A673 (cell line): ENCODE measurements around the gene BMF. TPM values are rescaled to one million over a fixed set of nuclear protein-coding genes. Genes with fewer than 3 reads are reported as not detected.
A peak's percentile ranks its signal among the peaks of the same experiment; 100 is the strongest.

Experiments
- BruUV-seq: library from RNA; stranded (reverse); fragments of 400-500 nt; replicated peaks from 2 replicates; lab custom pipeline; 2021; lab: Mats Ljungman, UMichigan
- CTCF ChIA-PET: fragments of 300-600 bp; sonication (Branson Sonifier 250); formaldehyde crosslinking; loops from one replicate; lab custom pipeline; 2022; ENCODE audit warnings: antibody characterized with exemption; lab: Charles Lee
- POLR2A ChIA-PET: fragments of 300-600 bp; sonication (Branson Sonifier 250); formaldehyde crosslinking; loops from one replicate; lab custom pipeline; 2022; ENCODE audit warnings: antibody characterized with exemption; ENCODE audit not compliant: low non-redundant PET; lab: Charles Lee
- DNase-seq: peaks from one replicate; pipeline ENCODE4 v3.0.0-alpha.2; 2015; ENCODE audit warnings: low spot score
- H3K27ac ChIP-seq: fragments of 200-600 bp; sonication (generic); 2 replicates; pipeline ENCODE4 v1.5.1; 2016; ENCODE audit warnings: mixed run types, low read depth, mild to moderate bottlenecking, mixed read lengths, antibody characterized with exemption, low read length; ENCODE audit not compliant: poor library complexity, severe bottlenecking
- H3K27me3 ChIP-seq: fragments of 200-600 bp; sonication (generic); replicated peaks from 2 replicates; pipeline ENCODE4 v1.6.1; 2017; ENCODE audit warnings: mixed run types, low read depth, mild to moderate bottlenecking, mixed read lengths, antibody characterized with exemption, low read length; ENCODE audit not compliant: insufficient read depth, poor library complexity
- H3K36me3 ChIP-seq: fragments of 200-600 bp; sonication (generic); 2 replicates; pipeline ENCODE4 v1.6.1; 2016; ENCODE audit warnings: mixed run types, mild to moderate bottlenecking, mixed read lengths, antibody characterized with exemption, low read length; ENCODE audit not compliant: insufficient read depth, poor library complexity, severe bottlenecking
- H3K4me1 ChIP-seq: fragments of 200-600 bp; sonication (generic); 2 replicates; pipeline ENCODE4 v1.6.1; 2017; ENCODE audit warnings: mixed run types, mild to moderate bottlenecking, mixed read lengths, antibody characterized with exemption, low read length; ENCODE audit not compliant: insufficient read depth, poor library complexity, severe bottlenecking
- H3K4me3 ChIP-seq: fragments of 200-600 bp; sonication (generic); 2 replicates; pipeline ENCODE4 v1.5.1; 2016; ENCODE audit warnings: low read depth, mixed run types, mild to moderate bottlenecking, mixed read lengths, low read length; ENCODE audit not compliant: poor library complexity, severe bottlenecking
- H3K9me3 ChIP-seq: fragments of 200-600 bp; sonication (generic); 2 replicates; pipeline ENCODE4 v1.6.1; 2016; ENCODE audit warnings: mixed run types, low read depth, mild to moderate bottlenecking, mixed read lengths, antibody characterized with exemption, low read length; ENCODE audit not compliant: poor library complexity, severe bottlenecking
- CTCF ChIP-seq: fragments of 300-800, 200-600 bp; sonication (generic); conservative IDR thresholded peaks from 2 replicates; pipeline ENCODE4 v1.5.1; 2017; ENCODE audit warnings: low read depth, mild to moderate bottlenecking, antibody characterized with exemption, low read length, moderate library complexity, mixed read lengths
- EZH2 ChIP-seq: fragments of 200-600 bp; sonication (generic); IDR thresholded peaks from 2 replicates; pipeline ENCODE4 v1.6.1; 2017; ENCODE audit warnings: borderline replicate concordance, low read depth, mild to moderate bottlenecking, mixed read lengths, antibody characterized with exemption, low read length; ENCODE audit not compliant: poor library complexity, severe bottlenecking
- intact Hi-C: fragments of 100-400 bp; cut with micrococcal nuclease; formaldehyde crosslinking; loops from one replicate; pipeline ENCODE4 v1.10.0; 2022; ENCODE audit not compliant: unreplicated experiment
- total RNA-seq: library from RNA; stranded (reverse); gene quantifications from 2 replicates; pipeline ENCODE4 v1.2.3, GENCODE V29; 2021

Gene BMF
- total RNA-seq, 1 experiment from 2014 or later, result 18.5 TPM

- CTCF ChIA-PET, result no interaction called here
- Histone ChIP-seq H3K36me3 (no peaks in the 10 kb centered on the region), H3K9me3 (no peaks in the 10 kb centered on the region), H3K27me3 (no peaks in the 10 kb centered on the region), H3K4me3 (no peak overlapping the region), H3K4me1 (peaks cover 4% of the 10 kb centered on the region), H3K27ac (peak overlapping the region; percentile 30)
- POLR2A ChIA-PET, result no interaction called here
- no TSS peak for BruUV-seq
- intact Hi-C loops, result no loop called here
- TF ChIP-seq EZH2 (no peak), CTCF (no peak)
- no peak for DNase-seq
Measured at GRCh38 chr15:40054855-40055575, 53.7 kb downstream of the BMF start.

- Histone ChIP-seq H3K4me3 (no peak overlapping the region), H3K9me3 (no peaks in the 10 kb centered on the region), H3K27me3 (no peaks in the 10 kb centered on the region), H3K4me1 (peaks cover 4% of the 10 kb centered on the region), H3K36me3 (no peaks in the 10 kb centered on the region), H3K27ac (no peak overlapping the region)
- intact Hi-C loops, result no loop called here
- ChIA-PET CTCF (no interaction called here), POLR2A (no interaction called here)
- BruUV-seq, result no TSS peak
- DNase-seq, result no peak
- no peak for TF ChIP-seq CTCF
Measured at GRCh38 chr15:40054605-40054854, 54.1 kb downstream of the BMF start.

- POLR2A ChIA-PET, result no interaction called here
- Histone ChIP-seq H3K36me3 (no peaks in the 10 kb centered on the region), H3K27ac (no peak overlapping the region), H3K9me3 (no peaks in the 10 kb centered on the region), H3K27me3 (no peaks in the 10 kb centered on the region), H3K4me3 (no peak overlapping the region), H3K4me1 (peaks cover 4% of the 10 kb centered on the region)
- no peak for DNase-seq
- intact Hi-C loops, result no loop called here
- BruUV-seq, result no TSS peak
- TF ChIP-seq CTCF (no peak), EZH2 (no peak)
- CTCF ChIA-PET, result no interaction called here
Measured at GRCh38 chr15:40053831-40054604, 54.7 kb downstream of the BMF start.
